Raji (cell line): ENCODE data around the gene DGKI.

Experiments used
- POLR2A ChIP-seq: IDR thresholded peaks from 2 replicates; pipeline ENCODE4 v1.6.1; 2011; ENCODE audit warnings: low read depth, low read length, control low read depth; ENCODE audit not compliant: insufficient read depth

Gene DGKI

DNA sequence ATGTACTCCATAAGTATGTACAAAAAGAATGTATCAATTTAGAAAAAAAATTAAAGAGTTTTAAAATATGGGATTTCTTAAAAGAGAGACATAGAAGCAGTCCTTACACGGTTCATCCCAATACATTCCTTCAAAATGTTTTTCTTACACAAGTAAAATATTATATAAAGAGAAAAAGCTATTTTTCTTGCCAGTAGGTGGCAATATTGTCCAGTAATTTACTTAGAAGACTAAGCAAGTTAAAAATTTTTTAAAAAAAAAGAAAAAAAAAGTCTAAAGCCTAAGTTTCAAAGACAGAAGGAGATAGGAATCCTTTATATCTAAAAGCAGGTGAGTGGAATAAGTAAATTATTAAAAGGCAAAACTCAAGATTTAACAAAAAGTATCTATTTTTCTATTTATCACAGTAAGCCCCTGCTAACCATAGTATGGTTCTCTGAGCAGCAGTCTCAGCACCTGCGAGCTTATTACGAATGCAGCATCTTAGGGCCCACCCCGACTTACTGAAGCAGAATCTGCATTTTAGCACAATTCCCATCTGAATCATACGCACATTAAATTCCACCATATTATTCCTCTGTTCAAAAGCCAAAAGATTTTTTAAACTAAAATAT is 240.6 kb downstream of the DGKI start:
- no peak for TF ChIP-seq POLR2A

DNA sequence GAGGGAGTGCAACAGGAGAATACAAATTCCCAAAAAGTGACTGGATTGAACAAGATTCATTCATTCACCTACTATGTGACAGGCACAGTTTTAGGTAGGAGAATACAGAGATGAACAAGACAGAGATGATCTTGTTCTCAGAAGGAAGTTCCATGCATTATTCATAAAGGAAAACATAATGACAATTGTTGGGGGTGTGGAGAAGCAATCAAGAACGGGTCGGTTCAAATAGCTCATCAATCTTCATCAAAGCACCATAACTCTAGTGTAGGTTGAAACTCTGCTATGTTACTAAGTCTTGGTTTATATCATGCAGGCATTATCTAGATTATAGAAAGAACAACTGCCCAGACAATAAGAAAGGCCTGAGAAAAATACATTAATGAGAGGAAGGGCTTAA is 243.7 kb downstream of the DGKI start:
- TF ChIP-seq POLR2A, result no peak

DNA sequence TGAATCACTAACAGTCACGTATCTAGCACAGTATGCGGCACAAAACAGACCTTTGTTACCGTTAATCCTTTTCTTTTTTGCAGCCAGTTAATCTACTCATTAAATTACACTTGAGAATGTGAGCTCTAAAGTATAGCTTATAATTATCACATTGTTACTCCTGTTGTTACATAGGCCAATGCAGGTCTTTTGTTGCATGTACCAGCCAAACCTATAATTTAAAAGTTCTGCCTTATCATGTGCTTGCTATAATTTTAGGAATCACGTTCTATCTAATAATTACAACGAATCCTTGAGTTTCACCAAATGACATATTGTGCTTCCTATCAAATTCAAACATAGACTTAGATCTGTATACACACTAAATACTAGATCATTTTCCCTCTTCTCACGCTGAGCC is 245.1 kb downstream of the DGKI start:
- TF ChIP-seq POLR2A, result no peak

DNA sequence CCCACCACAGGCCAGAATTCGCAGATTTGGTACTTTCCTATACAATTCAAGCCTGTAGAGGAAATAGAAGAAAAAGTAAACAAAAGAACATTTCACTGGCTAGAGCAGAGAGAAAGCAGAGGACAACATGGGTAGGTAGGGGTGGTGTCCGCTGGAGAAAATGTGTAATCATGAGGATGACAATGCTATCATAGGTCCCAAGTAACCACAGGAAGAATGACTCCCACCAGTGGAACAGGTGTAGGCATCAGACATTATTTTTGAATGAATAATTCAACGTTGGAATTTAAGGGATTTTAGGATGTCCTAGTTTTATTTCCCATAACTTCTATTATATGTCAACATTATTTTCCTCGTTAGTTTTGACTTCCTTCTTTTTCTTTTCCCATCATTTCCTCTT is 248.9 kb downstream of the DGKI start:
- no peak for TF ChIP-seq POLR2A

DNA sequence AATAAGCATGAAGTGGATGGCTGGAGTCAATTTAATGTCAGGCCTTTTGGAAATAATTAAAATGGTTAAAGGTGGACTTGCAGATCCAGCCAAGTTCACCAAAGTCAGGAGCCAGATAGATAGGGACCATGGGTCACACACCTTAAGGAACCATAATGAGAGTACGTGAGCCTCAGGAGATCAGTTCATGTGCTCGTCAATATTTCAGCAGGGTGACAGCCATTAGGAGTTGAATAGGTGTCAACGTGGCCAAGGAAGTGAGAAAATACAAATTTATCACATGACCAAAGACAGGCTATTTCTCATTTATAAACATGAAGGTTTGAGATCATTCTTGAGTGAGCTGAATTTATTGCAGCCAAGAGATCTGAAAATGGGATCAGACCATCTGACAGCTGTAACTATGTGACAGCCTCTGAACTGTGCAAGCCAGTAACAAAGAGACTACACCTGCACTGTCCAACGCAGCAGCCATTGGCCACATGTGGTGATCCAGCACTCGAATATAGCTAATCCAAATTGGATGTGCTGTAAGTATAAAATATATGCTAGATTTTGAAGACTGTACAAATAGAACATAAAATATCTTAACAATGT is 253.6 kb downstream of the DGKI start:
- no peak for TF ChIP-seq POLR2A

DNA sequence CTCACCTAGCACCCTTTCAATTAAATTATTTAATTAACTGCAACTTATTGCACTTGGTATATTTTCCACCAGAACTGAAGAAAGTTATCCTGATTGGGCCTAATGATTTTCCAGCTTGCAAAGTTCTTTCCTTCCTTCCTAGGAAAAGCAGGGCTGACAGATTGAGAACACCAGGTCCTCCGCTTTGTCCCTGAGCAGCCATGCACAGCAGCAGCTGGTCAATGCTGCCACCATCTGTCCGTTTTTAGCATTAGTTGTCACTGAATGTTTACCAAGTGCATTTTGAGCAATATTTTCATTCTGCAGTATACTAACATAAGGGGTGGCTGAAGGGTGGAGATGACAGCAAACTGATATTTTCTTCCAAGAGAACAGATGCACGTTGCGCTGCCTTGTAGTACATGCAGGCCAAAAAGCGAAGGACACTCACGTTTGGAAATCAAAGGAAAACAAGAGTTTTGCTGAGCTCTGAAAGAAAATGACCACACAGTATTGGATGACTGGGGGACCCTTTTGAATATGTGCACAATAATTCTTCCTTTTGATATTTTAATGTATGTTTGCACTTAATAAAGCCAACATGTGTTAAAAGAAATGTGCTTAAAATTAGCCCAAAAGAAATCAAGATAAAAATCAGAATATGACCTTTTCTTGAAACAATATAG is 254.4 kb downstream of the DGKI start:
- no peak for TF ChIP-seq POLR2A

DNA sequence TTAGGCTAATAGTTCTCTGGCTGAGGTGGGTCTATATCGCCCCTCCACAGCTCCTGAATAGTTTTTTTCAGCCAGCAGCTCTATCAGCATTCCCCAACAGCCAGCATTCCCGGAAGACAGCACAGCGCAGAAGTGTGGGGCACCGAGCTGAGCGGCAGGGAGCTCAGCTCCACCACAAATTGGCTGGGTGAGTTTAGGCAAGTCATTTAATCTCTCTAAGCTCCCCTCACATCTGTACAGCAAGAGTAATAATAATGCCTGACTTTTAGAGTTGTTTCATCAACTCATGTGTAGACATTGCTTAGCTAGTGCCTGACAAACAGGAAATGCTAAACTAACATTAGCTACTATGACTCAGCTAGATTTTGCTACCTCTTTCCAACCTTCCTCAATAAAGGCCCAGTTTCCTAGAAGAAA is 255.3 kb downstream of the DGKI start:
- no peak for TF ChIP-seq POLR2A

DNA sequence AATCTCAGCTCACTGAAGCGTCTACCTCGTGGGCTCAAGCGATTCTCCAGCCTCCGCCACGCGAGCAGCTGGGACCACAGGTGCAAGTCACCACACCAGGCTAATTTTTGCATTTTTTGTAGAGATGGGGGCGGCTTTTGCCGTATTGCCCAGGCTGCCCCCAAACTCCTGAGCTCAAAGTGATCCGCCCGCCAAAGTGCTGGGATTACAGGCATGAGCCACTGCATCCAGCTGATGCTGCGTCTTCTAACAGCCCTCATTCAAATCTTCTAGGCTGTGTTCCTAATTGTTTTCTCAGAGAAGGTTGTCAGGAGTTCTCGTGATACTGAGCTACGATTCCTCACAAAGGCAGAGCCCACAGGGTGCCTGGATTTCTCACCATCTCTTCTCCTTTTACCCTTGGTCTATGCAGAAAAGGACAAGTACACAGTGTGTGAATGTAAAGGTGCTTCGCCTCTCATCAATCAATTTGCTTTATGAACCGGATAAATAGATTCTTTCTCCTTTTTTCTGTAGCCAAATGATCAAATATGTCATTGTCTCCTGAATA is 255.9 kb downstream of the DGKI start:
- no peak for TF ChIP-seq POLR2A

DNA sequence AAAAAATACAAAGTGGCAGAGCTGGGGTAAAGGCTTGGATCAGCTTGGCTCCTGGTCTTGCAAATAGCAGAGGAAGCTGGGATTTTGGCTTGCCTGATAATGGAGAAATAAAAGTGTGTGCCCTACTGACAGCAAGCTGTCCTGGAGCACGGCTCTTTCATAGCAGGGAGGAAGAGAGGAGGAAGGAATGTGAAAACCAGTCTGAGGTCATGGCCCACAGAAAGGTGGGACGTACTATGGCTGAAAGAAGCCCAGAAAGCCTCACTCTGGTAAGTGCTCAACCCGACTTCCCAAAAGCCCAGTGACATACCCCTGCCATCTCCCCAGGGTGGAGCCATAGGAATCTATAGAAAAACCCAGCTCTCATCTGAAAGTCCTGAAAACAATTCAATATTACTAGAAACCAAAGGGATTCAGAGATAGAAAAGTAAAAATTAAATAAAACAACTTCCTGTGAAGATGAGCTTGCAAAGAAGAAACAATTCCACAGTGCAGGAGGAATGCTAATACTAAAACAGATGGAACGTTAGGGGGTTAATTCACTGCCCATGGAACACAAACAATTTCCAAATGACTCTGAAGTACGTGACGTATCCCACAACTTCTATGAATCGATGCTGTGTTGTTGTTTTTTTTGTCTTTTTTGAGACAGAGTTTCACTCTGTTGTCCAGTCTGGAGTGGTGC is 256.6 kb downstream of the DGKI start:
- no peak for TF ChIP-seq POLR2A

DNA sequence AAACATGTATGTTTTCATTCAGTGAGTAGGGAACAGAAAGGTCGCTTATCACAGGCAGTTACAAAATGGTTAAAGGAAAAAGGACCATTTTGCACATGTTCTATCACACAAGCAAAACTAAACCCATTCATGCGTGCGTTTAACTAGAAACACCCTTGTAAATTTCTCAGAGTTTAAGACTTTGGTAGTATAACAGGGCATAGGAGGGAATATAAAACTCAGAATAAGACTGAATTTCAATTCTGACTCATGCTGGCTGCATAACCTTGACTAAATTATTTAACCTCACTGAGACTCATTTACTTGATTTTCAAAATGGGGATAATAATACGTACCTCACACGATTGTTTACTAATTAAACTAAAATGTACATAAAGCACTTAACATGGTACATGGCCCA is 259.4 kb downstream of the DGKI start:
- TF ChIP-seq POLR2A, result no peak

DNA sequence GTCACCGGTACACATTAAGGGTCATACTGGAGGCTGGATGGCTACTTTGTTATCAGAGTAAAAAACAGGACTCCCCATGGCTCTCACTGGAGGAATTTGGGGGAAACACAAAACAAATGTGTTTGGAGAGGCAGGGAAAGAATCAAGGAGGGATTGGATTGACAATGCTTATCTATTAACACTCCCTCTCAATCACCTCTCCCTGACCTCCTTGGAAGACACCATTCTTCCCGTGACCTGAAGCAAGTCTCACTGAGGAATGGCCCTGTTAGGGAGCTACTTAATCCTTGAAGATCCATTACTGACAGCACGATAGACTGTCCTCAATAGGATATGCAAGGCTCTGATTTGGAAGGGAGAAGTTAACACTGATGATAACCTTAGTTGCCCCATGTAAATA is 261.2 kb downstream of the DGKI start:
- no peak for TF ChIP-seq POLR2A

DNA sequence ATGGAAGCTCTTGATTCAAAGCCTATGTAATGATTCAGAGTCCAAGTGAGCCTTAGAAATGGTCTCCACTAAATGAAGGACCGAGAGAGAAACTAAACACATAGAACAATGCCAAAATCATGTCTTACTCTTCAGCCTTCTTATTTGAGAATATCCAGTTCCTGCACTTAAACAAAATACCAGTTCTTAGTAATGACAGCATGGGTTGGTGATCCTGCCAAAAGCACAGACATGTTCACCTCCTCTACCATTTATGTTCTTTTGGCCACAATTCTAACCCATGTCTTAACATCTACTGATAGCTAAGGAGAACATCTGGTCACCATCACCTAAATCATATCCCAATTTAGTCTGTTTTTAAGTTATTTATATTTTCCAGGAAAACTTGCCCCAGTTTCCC is 263.6 kb downstream of the DGKI start:
- no peak for TF ChIP-seq POLR2A

DNA sequence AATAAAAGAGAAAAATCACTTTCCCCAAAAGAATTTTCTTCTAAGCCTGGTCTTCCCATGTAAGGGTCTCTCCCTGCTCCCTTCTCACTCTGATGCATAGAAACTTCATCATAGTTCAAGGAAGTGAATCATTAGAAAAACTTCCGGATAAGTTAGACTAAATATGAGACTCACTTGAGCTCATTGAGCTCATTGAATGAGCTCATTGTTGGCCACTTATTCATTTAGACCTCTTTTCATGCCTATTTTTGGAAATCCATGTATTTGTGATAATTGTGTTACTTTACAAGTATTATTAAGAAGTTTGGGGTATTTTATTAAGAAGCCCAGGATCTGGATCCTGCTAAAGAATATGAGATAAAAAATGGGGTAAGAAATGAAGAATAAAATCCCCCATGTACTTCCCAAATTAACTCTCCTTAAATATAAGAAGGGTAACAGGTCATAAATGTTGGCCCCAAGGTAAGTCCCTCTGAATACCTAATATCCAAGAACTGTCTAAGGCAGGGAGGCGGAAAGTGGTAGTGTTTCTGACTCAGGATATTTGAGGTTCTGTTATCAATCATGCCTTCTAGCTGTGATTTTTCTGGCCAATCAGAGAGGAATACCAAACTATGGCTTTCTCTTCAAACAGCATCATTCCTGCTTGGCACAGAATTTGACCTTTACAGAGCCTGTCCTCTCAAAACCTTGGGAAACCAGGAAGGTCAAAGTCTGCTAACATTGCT is 266.7 kb downstream of the DGKI start:
- TF ChIP-seq POLR2A, result no peak

DNA sequence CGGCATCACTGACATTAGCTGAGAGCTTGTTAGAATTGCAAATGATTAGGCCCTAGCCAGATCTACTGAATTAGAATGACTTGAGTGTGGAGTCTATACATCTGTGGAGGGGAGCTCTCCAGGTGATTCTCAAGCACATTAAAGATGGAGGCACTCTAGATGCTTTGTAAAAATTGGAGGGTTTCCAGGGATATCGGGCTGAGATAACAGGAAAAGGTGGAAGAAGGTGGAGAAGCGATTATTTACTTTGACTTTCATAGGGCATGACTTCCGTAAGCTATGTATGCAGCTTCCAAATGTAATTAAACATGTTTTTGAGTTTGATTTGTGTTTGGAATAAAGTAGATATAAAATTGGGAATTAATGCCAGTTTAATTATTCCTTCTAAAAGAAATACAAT is 268.2 kb downstream of the DGKI start:
- no peak for TF ChIP-seq POLR2A

DNA sequence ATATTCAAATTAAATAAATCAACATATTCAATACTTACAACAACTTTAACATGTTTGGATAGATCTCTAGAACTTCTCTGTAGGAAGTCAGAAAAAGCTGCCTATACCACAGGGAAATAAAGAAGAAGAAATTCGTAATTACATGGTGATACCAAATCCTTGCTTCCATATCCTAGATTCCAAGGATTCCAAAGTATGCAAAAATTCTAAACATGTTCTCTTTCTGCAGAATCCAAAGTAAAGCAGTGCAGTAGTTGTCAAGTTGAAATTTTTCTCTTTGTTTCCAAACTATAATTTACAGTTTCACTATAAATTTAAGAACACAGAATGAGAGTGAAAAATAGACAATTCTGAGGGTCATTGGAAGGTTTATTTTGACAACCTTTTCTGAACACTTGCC is 269.6 kb downstream of the DGKI start:
- no peak for TF ChIP-seq POLR2A
